WERI-Rb-1 (cell line): ENCODE results near the gene TMEM92.

ENCODE experiments used
- DNase-seq: peaks from one replicate; pipeline ENCODE4 v3.0.0-alpha.2; 2020
- H3K27ac ChIP-seq: fragments of 250-450 bp; sonication (Bioruptor Pico); 2 replicates; pipeline ENCODE4 v1.5.1; 2020; ENCODE audit warnings: mild to moderate bottlenecking, moderate library complexity
- H3K27me3 ChIP-seq: fragments of 250-450 bp; sonication (Bioruptor Pico); 2 replicates; pipeline ENCODE4 v1.5.1; 2021; ENCODE audit warnings: mild to moderate bottlenecking, low read depth, moderate library complexity; ENCODE audit not compliant: insufficient read depth, severe bottlenecking
- H3K36me3 ChIP-seq: fragments of 250-450 bp; sonication (Bioruptor Pico); 2 replicates; pipeline ENCODE4 v1.5.1; 2020; ENCODE audit warnings: mild to moderate bottlenecking, moderate library complexity
- H3K4me3 ChIP-seq: 2 replicates; pipeline ENCODE4 v1.5.1; 2011; ENCODE audit warnings: low read depth, mild to moderate bottlenecking, control low read depth, low read length
- H3K9me3 ChIP-seq: fragments of 250-450 bp; sonication (Bioruptor Pico); 2 replicates; pipeline ENCODE4 v1.5.1; 2021; ENCODE audit warnings: mild to moderate bottlenecking, moderate library complexity; ENCODE audit not compliant: severe bottlenecking
- CTCF ChIP-seq: IDR thresholded peaks from 2 replicates; pipeline ENCODE4 v1.5.1; 2011; ENCODE audit warnings: low read depth, mild to moderate bottlenecking, control low read depth, inconsistent platforms, low read length

TMEM92 gene

DNA sequence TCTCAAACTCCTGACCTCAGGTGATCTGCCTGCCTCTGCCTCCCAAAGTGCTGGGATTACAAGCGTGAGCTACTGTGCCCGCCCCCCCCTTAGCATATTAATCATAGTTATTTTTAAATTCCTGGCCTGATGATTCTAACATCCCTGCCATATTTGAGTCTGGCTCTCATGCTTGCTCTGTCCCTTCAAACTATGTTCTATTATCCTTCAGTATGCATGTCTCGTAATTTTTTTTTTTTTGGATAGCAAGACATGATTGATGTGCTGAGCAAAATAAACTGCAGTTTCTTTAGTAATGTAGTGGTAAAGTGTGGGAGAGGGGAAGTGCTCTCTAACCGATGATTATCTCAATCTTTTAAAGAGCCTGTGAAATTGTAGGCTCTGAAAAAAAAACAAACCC, 34.3 kb upstream of the TMEM92 start:
- TF ChIP-seq CTCF: no peak
- H3K27ac ChIP-seq: no peak overlapping the region
- no peaks in the 10 kb centered on the region for H3K27me3 ChIP-seq
- DNase-seq: no peak
- H3K36me3 ChIP-seq: no peaks in the 10 kb centered on the region
- H3K9me3 ChIP-seq: peaks cover 2% of the 10 kb centered on the region
- no peak overlapping the region for H3K4me3 ChIP-seq

DNA sequence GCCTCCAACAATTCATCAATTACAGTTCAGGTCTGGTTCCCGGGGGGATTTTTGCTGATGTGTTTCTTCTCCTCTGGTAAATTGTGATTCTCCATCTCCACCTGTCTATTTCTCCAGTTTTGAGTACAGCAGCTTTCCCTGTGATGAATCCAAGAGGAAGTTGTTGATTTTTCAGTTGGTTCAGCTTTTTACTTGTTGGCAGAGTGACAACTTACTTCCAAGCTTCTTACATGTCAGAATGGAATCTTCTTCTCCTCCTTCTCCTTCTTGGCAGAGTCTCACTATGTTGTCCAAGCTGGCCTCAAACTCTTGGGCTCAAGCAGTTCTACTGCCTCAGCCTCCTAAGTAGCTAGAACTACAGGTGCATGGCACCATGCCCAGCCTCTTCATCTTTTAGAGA, 33.4 kb upstream of the TMEM92 start:
- Histone ChIP-seq H3K36me3 (no peaks in the 10 kb centered on the region), H3K27me3 (no peaks in the 10 kb centered on the region), H3K9me3 (peaks cover 2% of the 10 kb centered on the region), H3K27ac (no peak overlapping the region), H3K4me3 (no peak overlapping the region)
- no peak for DNase-seq
- TF ChIP-seq CTCF: no peak

DNA sequence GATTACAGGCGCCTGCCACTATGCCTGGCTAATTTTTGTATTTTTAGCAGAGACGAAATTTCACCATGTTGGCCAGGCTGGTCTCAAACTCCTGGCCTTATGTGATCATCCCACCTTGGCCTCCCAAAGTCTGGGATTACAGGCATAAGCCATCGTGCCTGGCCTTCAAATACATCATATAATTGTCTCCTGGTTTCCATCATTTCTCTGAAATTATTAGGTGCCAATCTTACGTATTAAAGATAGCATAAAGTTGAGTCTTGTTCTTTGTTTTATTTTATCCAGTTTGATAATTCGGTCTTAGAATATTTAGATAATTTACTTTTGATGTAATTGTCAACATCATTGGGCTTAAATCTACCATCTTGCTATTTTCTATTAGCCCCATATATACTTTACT, 32.8 kb upstream of the TMEM92 start:
- DNase-seq: no peak
- no peak overlapping the region for H3K4me3 ChIP-seq
- H3K36me3 ChIP-seq: no peaks in the 10 kb centered on the region
- TF ChIP-seq CTCF: no peak
- H3K9me3 ChIP-seq: peaks cover 2% of the 10 kb centered on the region
- H3K27me3 ChIP-seq: no peaks in the 10 kb centered on the region
- H3K27ac ChIP-seq: no peak overlapping the region

DNA sequence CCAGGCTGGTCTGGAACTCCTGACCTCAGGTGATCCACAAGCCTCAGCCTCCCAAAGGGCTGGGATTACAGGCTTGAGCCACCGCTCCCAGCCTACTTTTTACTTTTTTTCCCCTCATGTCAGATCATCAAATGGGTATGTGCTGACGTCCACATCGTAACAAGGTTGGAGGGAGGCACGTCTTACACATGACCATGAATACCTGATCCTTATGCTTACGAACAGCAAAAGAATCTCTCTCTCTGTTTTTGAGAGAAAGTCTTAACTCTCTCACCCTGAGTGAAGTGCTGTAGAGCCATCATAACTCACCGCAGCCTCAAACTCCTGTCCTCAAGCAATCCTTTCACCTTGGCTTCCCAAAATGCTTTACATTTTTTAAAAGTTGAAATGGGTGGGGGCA, 29.5 kb upstream of the TMEM92 start:
- H3K27ac ChIP-seq: no peak overlapping the region
- no peak for DNase-seq
- no peak for TF ChIP-seq CTCF

GRCh38 chr17:50248255-50248654, 26.0 kb upstream of the TMEM92 start:
- TF ChIP-seq CTCF: no peak
- no peaks in the 10 kb centered on the region for H3K36me3 ChIP-seq
- DNase-seq: no peak
- H3K27ac ChIP-seq: no peak overlapping the region
- peaks cover 25% of the 10 kb centered on the region for H3K9me3 ChIP-seq
- no peak overlapping the region for H3K4me3 ChIP-seq
- H3K27me3 ChIP-seq: no peaks in the 10 kb centered on the region

More for the DNA sequence above, 29.5 kb upstream of the TMEM92 start:
- Histone ChIP-seq H3K4me3 (no peak overlapping the region), H3K9me3 (peaks cover 22% of the 10 kb centered on the region), H3K36me3 (no peaks in the 10 kb centered on the region), H3K27me3 (no peaks in the 10 kb centered on the region)

GRCh38 chr17:50252781-50253180, 21.5 kb upstream of the TMEM92 start:
- no peak for TF ChIP-seq CTCF
- H3K36me3 ChIP-seq: no peaks in the 10 kb centered on the region
- H3K9me3 ChIP-seq: peaks cover 21% of the 10 kb centered on the region
- H3K27me3 ChIP-seq: no peaks in the 10 kb centered on the region
- no peak for DNase-seq
- no peak overlapping the region for H3K27ac ChIP-seq
- no peak overlapping the region for H3K4me3 ChIP-seq
